GM21515 (cell line): Measurements from ENCODE around the gene IQCE.

Experiments
- ATAC-seq: cut with Tn5 transposase; IDR thresholded peaks from one replicate; pipeline ENCODE4 v1.9.1; 2021; ENCODE audit not compliant: unreplicated experiment

IQCE gene

DNA sequence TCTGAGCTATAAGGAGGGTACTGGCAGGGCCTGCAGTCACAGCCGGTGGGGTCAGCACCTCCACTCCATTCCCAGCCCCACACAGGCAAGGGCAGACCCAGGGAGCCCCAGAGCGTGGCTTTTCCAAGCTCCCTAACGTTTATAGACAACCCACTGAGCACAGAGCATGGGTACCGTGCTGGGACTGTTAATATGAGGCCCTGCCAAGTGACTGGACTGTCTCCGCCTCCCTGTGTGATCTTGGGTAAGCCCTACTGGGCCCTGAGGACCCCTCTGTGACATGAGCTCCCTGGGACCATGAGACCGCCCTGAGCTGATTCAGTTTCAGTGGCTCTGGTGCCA is 85.4 kb downstream of the IQCE start:
- ATAC-seq, result no peak

DNA sequence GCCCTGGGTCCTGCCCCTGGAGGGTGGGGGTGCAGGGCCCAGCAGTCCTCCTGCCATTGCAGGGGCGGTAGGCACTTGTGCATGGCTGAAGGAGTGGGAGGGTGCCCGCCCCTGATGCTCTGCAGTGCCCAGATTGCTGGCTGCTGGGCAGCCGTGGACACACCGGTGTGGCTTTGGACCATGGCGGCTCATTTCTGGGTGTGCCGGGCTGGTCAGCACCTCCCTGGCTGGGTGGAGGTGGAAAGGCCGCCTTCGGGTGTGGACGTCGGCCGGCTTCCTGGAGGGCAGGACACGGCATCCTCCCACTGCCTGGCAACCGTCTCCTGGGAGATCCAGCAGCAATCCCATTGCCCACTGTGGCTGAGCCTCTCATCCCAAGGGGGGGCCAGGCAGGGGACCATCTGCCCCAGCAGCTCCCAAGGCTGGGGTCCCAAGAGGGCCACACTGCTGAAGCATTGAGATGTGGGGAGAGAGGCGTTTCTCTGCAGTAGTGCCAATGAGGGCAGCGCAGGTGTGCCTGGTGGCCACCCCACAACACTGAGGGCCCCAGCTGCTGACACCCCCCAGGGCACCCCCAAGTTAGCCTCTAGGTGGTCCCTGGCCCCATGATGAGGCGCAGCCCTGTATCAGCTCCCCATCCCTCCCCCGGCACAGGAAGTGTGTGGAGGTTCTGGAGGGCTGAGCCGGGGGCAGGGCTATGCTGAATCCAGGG is 85.9 kb downstream of the IQCE start:
- peak; percentile 33 for ATAC-seq

DNA sequence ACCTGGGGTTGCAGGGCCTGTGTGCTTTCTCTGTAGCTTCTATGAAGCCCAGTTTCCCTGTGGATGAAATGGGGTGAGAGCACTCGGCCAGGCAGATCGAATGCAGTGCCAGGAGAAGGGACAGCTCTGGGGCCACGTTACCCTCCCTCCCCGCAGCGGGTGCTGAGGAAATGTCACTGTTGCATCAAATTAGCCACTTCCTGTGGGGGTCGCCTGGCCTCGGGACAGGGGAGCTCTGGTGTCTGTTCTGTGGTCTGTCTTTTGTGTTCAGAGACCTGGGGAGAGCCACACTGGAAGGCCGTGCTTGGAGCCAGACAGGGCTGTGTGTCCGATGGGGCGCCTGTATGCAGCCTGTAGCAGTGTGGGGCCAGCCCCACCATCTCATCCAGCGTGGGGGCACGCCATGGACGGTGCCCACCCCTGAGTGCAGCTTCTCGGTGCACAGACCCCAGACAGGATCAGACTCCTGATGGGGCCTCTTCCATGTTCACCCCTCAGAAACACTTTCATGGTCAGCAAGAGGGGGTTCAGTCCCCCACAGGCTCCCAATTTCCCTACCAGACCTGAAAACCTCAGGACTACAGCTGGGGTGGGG is 86.6 kb downstream of the IQCE start:
- peak; percentile 50 for ATAC-seq

DNA sequence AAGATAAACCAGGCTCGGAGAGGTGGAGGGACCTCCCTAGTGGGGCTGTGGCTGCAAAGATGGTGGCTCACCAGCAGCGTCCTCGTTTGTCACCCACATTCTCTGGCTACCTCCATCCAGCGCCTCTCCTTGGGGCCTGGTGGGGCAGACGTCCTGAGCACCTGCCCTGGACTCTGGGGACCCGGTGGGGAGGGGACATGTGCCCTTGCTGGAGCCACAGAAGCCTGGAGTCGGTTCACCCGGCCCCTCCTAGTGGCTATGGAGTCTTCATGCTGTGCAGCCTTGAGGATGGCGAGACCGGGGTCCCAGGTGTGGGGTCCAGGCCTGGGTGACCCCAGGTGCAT is 87.5 kb downstream of the IQCE start:
- no peak for ATAC-seq

DNA sequence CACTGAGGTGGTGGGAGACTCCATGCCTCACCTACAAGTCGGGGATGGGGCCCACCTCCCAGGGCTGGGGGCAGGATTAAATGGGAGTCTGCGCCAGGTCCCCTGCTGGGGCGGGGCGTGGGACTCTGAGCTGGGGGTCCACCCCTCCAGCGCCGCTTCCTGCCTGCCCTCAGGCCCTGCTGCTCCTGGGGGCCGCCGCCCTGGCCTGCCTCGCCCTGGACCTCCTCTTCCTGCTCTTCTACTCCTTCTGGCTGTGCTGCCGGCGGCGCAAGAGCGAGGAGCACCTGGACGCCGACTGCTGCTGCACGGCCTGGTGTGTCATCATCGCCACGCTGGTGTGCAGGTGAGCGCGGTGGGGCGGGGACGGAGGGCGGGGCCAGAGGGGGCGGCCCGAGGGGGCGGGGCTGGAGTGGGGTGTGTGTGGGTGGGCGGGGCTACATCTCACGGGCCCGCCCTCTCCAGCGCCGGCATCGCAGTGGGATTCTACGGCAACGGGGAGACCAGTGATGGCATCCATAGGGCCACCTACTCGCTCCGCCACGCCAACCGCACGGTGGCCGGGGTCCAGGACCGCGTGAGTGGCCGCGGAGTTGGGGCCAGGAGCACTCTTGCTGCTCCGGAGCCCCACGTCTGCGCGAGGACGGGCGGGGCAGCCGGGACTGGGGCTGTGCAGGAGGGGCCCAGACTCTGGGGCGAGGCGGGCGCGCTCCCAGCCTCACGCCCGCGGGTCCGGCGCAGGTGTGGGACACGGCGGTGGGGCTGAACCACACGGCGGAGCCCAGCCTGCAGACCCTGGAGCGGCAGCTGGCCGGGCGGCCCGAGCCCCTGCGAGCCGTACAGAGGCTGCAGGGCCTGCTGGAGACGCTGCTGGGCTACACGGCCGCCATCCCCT is 88.1 kb downstream of the IQCE start:
- no peak for ATAC-seq

DNA sequence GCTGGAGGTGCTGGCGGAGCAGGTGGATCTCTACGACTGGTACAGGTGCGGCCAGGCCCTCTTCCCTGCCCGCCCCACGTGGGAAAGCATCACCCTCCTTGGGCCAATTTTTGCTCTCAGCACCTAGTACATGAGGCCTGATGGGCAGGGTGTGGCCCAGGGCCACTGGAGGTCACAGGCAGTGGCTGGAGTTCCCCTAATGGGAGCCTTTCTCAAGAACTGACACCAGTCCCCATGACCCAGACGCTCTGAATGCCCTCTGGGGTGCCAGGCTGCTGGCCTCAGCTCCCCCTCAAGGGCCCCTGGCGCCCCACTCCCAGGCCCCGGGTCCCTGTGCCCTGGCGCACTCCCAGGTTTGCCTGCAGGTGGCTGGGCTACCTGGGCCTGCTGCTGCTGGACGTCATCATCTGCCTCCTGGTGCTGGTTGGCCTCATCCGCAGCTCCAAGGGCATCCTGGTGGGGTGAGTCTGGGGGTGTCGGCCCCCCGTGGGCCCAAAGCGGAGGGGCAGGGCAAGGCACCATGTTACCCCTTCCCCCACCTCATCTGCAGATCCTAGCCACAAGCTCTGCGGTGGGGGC is 88.9 kb downstream of the IQCE start:
- no peak for ATAC-seq

DNA sequence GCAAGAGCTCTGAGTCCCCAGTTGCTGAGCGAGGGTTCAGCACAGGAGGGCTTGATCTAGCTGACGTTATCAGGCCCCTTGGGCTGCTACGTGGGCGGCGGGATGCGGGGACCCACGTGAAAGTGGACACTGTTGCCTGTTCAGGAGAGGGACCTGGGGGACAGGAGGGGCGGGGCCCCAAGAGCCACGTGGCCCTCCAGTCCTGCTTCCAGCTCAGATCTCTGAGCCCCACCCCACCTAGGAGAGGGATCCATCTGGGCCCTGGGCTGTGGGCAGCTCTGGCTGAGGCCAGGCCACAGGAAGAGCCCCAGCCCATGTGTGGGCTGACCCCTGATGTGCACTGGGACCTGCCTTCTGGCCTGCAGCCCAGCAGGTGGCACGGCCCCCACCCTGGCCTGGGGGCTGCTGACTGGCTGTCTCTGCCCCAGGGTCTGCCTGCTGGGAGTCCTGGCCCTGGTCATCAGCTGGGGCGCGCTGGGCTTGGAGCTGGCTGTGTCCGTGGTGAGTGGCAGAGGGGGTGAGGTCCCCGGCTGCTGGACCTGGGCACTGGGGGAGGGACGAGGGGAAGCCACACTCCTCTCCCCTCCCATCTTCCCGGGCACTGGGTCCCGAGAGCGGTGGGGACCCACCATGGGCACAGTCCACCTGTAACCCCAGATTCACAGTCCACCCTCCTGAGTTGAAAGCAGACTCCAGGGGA is 90.5 kb downstream of the IQCE start:
- no peak for ATAC-seq

DNA sequence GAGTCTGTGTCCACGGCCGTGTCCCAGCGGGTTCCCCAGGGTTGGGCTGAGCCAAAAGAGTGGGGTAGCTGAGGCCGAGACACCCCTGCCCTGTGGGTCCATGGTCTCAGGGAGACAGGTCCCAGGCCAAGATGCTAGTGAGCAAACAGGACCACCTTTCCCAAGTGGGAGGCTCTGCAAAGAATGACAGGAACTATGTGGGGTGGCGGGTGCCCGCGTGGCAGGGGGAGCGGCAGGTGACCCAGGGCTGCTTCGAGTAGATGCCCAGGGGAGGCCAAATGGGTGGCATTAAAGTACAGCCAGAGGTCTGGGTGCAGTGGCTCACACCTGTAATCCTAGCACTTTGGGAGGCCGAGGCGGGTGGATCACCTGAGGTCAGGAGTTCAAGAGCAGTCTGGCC is 91.2 kb downstream of the IQCE start:
- no peak for ATAC-seq

DNA sequence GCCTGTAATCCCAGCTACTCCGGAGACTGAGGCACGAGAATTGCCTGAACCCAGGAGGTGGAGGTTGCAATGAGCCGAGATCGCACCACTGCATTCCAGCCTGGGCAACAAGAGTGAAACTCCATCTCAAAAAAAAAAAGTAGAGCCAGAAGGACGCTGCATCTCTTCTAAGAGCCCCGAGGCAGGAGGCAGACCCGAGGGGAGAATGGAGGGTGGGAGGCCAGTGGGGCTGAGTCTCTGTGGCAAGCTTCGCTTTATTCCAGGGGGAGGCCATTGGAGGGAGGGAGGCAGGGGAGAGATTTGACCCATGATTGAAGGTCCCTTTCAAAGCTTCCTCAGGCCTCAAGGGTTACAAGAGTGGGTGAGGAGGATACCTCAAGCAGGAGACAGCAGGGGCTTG is 91.7 kb downstream of the IQCE start:
- no peak for ATAC-seq

DNA sequence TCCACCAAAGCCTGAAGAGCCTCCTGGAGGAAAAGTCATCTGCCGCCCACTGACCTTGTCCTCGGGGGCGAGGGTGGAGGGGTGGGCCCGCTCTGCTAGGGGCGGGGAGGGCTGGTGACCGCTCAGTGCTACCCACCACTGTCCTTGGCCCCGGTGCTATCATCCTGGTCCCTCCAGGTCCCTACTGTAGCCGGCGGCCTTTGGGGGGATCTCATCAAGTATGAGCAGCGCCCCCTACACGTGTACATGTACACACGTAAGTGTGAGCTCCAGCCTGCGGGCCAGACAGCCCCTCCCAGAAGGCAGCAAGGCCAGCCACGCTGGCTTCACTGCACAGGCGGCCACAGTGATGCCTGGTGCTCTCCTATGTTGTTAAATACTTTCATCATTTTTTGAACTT is 92.6 kb downstream of the IQCE start:
- ATAC-seq, result no peak

DNA sequence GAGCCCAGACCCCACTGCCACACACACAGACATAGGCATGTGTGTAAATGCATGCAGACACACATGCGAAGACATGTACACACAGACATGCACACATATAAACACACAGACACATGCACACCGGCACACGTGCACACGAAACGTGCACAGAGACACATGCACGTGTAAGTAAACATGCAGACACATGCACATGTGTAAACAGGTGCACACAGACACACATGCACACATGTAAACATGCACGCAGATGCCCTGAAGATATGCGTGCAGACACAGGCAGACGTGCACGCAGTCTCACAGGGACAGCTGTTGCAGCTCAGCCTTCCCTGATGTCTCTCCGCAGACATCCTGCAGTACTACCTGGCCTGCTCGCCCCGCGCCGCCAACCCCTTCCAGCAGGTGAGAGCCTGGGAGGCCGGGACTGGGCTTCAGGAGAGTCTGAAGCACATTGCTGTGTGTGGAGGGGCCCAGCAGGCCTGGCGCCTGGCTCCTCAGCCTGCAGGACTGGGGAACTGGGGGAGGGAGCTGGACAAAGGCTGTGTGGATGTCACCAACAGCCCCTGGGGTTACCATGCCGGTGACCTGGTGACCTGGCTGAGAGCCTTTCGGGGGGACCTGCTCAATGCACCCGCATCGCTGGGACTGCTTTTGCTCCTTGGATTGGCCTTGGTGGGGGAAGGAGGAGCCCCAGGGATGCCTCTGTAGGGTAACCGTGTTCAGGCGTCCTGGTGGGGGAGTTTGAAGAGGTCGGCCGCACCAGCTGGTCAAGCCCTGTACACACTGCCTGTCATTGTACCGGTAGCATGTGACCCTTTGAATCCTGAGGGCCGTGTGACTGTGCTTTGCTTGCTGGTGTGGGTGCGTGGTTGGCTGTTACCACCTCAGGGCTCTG is 93.3 kb downstream of the IQCE start:
- no peak for ATAC-seq

DNA sequence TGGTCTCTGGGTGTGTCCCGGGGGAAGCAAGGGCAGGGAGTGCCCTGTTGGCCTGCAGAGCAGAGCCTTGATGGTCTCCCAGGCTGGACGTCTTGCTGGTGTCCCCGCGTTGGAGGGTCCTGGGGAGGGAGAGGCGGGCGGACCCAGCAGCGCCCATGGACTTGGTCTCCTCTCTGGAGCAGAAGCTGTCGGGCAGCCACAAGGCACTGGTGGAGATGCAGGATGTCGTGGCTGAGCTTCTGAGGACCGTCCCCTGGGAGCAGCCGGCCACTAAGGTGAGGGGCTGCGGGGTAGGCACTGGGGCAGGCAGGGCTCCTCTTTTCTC is 93.9 kb downstream of the IQCE start:
- no peak for ATAC-seq

DNA sequence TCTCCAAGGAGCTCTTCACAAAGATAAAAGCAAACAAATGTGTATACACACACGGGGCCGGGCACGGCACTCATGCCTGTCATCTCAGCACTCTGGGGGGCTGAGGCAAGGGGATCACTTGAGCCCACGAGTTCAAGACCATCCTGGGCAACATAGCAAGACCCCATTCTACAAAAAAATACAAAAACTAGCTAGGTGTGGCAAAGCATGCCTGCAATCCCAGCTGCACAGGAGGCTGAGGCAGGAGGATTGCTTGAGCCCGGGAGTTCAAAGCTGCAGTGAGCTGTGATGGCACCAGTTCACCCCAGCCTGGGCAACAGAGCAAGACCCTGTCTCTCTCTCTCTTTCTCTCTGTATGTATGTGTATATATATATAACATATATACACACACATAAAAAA is 95.3 kb downstream of the IQCE start:
- ATAC-seq, result no peak

DNA sequence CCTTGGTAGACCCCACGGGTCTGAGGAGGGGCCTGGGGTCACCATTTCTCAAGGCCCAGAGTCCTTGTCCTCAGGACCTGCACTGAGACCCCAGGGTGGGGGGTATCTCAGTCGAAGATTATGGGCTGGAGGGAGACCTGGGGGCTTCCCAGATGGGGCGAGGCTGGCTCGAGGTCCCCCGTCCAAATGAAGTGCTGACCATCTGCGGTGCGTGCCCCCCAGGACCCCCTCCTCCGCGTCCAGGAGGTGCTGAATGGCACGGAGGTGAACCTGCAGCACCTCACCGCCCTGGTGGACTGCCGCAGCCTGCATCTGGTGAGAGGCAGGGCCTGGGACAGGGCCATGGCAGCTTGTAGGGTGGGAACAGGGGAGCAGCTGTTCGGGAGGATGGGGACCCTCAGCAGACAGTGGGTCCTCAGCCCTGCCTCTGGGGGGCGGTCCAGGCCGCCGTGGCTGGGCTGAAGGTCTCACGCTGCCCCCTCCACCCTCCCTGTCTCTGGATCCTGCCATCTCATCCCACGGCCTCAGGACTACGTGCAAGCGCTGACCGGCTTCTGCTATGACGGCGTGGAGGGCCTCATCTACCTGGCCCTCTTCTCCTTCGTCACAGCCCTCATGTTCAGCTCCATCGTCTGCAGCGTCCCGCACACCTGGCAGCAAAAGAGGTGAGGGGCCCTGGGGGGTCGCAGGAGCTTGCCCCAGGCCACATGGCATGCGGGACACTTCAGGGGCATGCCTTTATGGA is 97.3 kb downstream of the IQCE start:
- no peak for ATAC-seq

DNA sequence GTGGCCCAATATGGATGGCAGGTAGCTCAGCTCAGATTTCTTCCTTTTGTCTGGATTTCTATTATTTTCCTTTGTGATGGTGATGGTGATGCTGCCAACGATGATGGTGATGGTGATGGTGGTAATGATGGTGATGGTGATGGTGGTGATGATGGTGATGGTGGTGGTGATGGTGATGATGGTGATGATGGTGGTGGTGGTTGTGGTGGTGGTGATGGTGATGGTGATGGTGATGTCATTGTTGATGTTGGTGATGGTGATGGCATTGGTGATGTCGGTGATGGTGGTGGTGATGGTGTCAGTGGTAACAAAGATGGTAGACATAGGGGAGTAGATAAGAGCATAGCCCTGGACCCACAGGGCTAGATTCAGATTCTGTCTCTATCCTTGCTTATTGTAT is 98.4 kb downstream of the IQCE start:
- no peak for ATAC-seq

DNA sequence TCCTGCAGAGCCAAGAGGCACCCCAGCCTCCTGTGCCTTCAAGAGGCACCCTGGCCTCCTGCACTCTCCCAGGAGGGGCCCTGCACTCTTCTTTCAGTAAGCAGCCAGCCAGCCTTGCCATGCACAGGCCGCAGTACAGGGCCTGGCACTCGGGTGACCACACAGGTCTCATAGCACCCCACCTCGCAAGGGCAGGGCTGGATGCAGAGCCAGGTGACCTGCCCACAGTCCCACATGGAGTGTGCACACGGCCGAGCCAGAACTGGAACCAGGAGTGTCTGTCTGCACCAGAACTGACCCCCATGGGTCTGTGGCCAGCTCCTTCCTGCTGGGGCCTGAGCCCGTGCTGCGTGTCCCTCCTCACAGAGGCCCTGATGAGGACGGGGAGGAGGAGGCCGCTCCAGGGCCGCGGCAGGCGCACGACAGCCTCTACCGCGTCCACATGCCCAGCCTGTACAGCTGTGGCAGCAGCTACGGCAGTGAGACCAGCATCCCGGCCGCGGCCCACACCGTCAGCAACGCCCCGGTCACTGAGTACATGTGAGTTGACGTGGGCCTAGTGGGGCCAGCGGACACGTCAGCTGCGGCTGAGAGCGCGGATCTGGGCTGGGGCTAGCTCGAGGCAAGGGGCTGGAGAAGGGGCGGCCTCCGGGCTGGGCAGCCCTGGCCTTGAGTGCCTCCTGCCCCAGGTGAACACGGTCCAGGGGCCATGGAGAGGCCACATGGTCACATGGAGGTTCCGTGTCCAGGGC is 99.3 kb downstream of the IQCE start:
- ATAC-seq, result no peak

DNA sequence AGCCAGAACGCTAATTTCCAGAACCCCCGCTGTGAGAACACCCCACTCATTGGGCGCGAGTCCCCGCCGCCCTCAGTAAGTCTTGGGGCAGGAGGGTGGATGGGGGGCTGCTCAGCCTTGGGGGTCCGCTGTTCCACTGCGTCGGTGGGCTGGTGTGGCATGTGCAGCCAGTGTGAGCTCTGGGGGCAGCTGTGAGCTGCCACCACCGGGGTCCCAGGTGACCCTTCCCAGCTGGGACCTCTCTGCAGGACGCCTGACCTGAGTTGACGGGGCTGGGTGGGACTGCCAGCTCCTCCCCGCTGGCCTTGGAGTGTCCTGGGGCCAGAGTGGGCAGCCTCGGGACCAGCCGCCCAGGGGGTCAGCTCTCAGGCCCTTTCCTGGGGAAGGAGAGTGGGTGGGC is 100.2 kb downstream of the IQCE start:
- ATAC-seq, result no peak

DNA sequence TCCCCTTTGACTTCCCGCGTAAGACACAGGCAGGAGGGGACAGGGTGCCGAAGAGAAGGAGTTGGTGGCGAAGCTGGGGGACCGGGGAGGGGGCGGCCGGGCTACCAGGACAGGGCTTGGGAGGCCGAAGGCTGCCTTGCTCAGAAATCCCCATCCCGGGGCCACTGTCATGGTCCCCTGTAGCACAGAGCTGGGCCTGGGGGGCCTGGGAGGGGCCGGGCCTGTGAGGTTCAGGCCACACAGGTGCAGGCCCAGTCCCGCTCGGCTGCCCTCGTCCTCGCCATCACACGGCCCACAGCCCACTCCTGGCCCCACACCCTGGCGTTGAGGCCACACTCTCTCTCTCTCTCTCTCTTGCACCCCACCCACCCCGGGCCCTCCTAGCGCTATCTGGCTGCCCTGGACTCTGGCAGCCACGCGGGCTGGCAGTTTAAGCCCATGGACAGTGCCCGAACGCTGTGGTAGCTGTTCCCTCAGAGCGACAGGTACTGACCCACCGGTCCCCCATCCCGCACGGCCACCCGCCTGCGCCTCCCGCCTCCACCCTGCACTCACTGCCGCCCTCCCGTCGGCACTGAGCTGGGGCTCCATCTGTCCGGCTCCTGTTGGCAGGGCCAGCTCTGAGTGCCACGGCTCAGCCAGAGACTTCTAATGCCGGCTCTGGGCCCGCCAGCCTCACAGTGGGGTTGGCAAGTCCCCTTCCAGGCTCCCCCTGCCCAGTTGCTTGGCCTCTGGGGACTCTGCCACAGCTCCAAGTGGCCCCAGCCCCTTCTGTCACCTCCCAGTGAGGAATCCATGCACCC is 101.0 kb downstream of the IQCE start:
- ATAC-seq, result no peak
